ENCODE data around the gene CGN. TPM values are rescaled to one million over a fixed set of nuclear protein-coding genes. Genes with fewer than 3 reads are reported as not detected.
A peak's percentile ranks its signal among the peaks of the same experiment; 100 is the strongest.

CGN gene
- polyA plus RNA-seq, 1 experiment: 0.05 TPM

DNA sequence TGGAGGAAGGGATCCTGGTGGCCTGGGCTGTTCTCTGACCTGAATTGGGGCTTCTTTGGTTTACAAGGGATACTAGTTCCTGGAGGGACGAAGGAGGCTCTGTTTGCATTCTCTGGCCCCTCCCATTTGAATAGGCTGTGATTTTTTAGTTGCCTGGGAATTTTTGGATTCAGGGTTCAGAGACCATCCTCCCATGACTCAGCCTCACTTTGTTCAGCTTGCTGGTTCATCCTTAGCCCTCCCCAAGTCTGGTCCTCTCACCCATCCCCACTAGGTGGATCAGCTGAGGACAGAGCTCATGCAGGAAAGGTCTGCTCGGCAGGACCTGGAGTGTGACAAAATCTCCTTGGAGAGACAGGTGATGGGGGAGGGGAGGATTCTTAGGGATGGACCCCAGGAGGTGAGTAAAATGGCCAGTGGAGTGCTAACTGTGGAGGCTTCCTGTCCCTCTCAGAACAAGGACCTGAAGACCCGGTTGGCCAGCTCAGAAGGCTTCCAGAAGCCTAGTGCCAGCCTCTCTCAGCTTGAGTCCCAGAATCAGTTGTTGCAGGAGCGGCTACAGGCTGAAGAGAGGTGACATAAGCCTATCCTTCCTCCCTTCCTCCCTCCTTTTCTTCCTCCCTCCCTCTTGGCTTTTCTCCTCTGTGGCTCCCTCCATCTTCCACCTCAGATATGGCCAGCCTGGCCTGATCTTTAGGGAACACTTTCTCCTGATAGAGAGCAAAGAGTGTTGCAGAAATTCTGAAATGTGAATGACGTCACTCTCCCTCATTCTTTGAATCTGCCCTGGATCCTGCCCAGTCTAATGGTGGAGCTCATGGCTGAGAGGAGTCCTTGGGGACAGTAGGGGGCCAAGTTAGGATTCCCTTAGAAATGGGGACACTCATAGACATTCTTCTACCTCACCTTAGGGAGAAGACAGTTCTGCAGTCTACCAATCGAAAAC is 24.4 kb downstream of the CGN start:
- no peak for DNase-seq (ENCODE audit: low read depth)
- CTCF ChIA-PET: interaction anchor here (0.6 to 4.1 kb wide), 16 partner anchors 15 to 225 kb away, joined by 3 to 24 read pairs (median 3); partner anchors contain the start of gene POGZ
- POLR2A ChIA-PET: no interaction called here
- Histone ChIP-seq H3K36me3 (ENCODE audit: control insufficient read depth, insufficient read depth, low read length) (no peaks in the 10 kb centered on the region), H3K4me3 (ENCODE audit: low read depth, low read length) (no peak overlapping the region), H3K27me3 (ENCODE audit: control insufficient read depth, insufficient read depth, low read length) (peaks cover under 1% of the 10 kb centered on the region; the same call in 1 of the 2 replicates)
- TF ChIP-seq, protein P1, sequence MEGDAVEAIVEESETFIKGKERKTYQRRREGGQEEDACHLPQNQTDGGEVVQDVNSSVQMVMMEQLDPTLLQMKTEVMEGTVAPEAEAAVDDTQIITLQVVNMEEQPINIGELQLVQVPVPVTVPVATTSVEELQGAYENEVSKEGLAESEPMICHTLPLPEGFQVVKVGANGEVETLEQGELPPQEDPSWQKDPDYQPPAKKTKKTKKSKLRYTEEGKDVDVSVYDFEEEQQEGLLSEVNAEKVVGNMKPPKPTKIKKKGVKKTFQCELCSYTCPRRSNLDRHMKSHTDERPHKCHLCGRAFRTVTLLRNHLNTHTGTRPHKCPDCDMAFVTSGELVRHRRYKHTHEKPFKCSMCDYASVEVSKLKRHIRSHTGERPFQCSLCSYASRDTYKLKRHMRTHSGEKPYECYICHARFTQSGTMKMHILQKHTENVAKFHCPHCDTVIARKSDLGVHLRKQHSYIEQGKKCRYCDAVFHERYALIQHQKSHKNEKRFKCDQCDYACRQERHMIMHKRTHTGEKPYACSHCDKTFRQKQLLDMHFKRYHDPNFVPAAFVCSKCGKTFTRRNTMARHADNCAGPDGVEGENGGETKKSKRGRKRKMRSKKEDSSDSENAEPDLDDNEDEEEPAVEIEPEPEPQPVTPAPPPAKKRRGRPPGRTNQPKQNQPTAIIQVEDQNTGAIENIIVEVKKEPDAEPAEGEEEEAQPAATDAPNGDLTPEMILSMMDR (IDR thresholded peaks at IDR 0.05; ENCODE audit: insufficient read depth, low read depth, low read length): no peak

DNA sequence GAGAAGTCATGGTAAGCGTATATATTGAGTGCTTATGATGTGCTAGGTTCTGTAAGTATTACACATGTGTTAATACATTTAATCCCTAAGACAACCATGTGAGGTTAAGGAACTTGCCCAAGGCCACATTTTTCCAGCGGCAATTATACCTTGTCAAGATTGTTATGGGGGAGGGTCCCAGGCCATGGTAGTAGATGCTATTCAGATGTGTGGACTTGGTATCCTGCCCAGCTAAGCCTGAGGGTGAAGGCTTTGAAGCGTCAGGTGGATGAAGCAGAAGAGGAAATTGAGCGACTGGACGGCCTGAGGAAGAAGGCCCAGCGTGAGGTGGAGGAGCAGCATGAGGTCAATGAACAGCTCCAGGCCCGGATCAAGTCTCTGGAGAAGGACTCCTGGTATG is 25.3 kb downstream of the CGN start:
- ChIA-PET CTCF (interaction anchor here (0.8 to 3.1 kb wide), 5 partner anchors 57 to 198 kb away, joined by 3 to 13 read pairs (median 3); partner anchors contain the start of gene POGZ), POLR2A (no interaction called here)
- Histone ChIP-seq H3K4me3 (ENCODE audit: low read depth, low read length) (no peak overlapping the region), H3K36me3 (ENCODE audit: control insufficient read depth, insufficient read depth, low read length) (no peaks in the 10 kb centered on the region), H3K27me3 (ENCODE audit: control insufficient read depth, insufficient read depth, low read length) (no peaks in the 10 kb centered on the region)
- no peak for DNase-seq (ENCODE audit: low read depth)
- TF ChIP-seq, protein P1 (IDR thresholded peaks at IDR 0.05; ENCODE audit: insufficient read depth, low read depth, low read length): no peak

DNA sequence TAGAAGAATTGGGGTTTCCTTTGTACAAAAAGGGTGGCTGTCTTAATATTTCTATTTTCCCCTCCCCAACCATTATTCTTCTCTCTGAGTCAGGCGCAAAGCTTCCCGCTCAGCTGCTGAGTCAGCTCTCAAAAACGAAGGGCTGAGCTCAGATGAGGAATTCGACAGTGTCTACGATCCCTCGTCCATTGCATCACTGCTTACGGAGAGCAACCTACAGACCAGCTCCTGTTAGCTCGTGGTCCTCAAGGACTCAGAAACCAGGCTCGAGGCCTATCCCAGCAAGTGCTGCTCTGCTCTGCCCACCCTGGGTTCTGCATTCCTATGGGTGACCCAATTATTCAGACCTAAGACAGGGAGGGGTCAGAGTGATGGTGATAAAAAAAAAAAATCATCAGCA is 25.9 kb downstream of the CGN start:
- ChIA-PET POLR2A (no interaction called here), CTCF (interaction anchor here (0.6 to 3.1 kb wide), 4 partner anchors 57 to 201 kb away, joined by 3 to 13 read pairs (median 3); no protein-coding TSS in a partner anchor)
- TF ChIP-seq, protein P1 (IDR thresholded peaks at IDR 0.05; ENCODE audit: insufficient read depth, low read depth, low read length): no peak
- Histone ChIP-seq H3K27me3 (ENCODE audit: control insufficient read depth, insufficient read depth, low read length) (no peaks in the 10 kb centered on the region), H3K4me3 (ENCODE audit: low read depth, low read length) (no peak overlapping the region), H3K36me3 (ENCODE audit: control insufficient read depth, insufficient read depth, low read length) (no peaks in the 10 kb centered on the region)
- DNase-seq (ENCODE audit: low read depth): no peak

DNA sequence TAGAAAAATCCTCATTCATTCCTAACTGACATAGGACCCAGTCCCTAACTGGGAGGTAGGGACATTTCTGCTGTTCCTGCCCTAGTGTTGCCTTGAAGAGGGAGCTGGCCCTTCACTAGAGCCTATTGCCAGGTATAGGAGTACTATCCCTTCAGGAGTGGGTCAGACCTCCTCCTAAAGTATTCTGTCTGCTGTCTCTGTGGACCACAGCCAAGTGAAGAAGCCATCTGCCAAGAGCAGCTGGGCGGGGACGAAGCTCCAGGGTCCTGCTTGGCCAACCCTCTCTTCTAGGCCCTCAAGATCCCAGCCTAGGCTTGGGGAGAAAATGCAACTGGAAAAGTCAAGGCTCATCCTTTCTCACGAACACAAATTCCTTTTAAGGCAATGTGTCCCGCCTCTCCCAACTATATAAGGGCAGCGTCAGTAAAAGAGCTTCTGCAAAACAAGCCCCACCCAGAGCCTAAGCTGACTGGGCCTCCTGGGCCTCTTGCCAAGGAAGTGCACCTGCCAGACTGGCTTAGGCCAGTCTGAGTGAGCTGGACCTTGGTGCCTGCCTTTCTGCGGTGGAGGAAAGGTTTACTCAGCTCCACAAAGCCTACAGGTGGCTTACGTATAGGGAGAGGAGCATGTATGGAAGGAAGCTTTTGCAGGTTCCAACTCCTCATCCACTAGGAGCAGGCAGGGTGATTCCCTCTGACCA is 28.3 kb downstream of the CGN start:
- peak overlapping the region; percentile 84; the same call in 1 of the 2 replicates for H3K4me3 ChIP-seq (ENCODE audit: low read depth, low read length)
- POLR2A ChIA-PET: no interaction called here
- peak; percentile 51 for DNase-seq (ENCODE audit: low read depth)
- TF ChIP-seq, protein P1 (IDR thresholded peaks at IDR 0.05; ENCODE audit: insufficient read depth, low read depth, low read length): no peak
- no peaks in the 10 kb centered on the region for H3K36me3 ChIP-seq (ENCODE audit: control insufficient read depth, insufficient read depth, low read length)
- CTCF ChIA-PET: interaction anchor here (0.6 to 1.5 kb wide), 3 partner anchors 17 to 429 kb away, joined by 3 to 5 read pairs (median 3); no protein-coding TSS in a partner anchor
- no peaks in the 10 kb centered on the region for H3K27me3 ChIP-seq (ENCODE audit: control insufficient read depth, insufficient read depth, low read length)
